Measurements from ENCODE around the gene DHRS4.
"Not testable (repeated sequence)": the region's sequence is repeated elsewhere in the genome, so short reads cannot be mapped to it uniquely, and the experiment has no call there.

The DHRS4 gene

DNA sequence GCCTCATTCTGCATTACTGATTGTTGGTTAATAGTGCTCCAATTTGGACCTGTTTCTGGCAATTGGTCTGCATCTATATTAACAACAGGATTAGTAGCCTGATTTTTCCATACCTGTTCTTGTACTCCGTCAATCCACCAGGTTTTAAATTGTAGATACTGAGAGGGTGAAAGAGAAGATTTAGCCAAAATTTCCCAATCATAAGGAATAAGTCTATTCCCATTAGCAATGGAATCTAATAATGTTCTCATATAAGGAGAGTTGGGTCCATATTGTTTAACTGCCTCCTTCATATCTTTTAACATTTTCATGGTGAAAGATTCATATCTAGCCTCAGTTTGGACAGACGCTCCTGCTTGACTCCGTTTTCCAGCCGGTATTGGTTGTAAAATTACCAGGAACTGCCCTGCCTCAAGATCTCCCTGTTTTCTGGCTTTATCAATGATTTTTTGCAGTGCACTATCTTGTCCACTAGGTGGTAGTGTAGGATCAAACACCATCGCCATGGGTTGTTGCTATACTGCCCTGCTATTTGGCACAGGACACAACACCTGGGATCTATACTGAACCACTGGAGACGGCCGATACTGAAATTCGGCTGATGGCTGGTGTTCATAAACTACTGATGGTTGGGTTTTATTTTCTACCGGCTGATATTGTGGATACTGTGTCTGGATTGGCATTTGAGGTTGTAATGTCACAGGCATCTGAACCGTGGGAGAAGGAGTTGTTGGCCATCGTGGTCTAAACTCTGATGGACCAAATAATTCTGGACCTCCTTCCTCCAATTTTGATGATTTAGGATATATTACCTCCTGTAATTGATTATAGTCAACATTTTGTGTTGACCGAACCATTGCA, 60.3 kb downstream of the DHRS4 start:
- Histone ChIP-seq H3K9me3 (ENCODE audit: control insufficient read depth, low read depth, low read length) (no peaks in the 10 kb centered on the region), H3K9ac (ENCODE audit: low read length) (no peak overlapping the region), H3K4me3 (ENCODE audit: low read length) (no peak overlapping the region), H3K27ac (ENCODE audit: low read length) (no peak overlapping the region), H3K4me1 (ENCODE audit: control insufficient read depth, low read depth, low read length) (peaks cover 23% of the 10 kb centered on the region), H3K36me3 (ENCODE audit: control insufficient read depth, low read depth, low read length) (no peaks in the 10 kb centered on the region), H3K27me3 (ENCODE audit: control insufficient read depth, insufficient read depth, low read length) (no peaks in the 10 kb centered on the region)

DNA sequence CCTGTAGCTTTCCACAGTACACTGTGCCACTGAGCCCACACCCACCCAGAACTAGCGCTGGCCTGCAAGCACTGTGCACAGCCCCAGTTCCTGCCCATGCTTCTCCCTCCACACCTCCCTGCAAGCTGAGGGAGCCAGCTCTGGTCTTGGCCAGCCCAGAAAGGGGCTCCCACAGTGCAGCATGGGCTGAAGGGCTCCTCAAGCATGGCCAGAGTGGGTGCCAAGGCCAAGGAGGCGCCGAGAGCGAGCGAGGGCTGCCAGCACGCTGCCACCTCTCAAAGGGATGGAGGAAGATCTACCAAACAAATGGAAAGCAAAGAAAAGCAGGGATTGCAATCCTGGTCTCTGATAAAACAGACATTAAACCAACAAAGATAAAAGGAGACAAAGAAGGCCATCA, 62.2 kb downstream of the DHRS4 start:
- H3K4me3 ChIP-seq (ENCODE audit: low read length); H3K36me3 ChIP-seq (ENCODE audit: control insufficient read depth, low read depth, low read length); H3K9me3 ChIP-seq (ENCODE audit: control insufficient read depth, low read depth, low read length); H3K9ac ChIP-seq (ENCODE audit: low read length); H3K27ac ChIP-seq (ENCODE audit: low read length); H3K27me3 ChIP-seq (ENCODE audit: control insufficient read depth, insufficient read depth, low read length): not testable (repeated sequence)
- peaks cover 23% of the 10 kb centered on the region for H3K4me1 ChIP-seq (ENCODE audit: control insufficient read depth, low read depth, low read length)

Measured in iPS-18a (cell line).